Hepatocyte (in vitro differentiated cells): ENCODE measurements around the gene CCBE1. TPM values are rescaled to one million over a fixed set of nuclear protein-coding genes. Genes with fewer than 3 reads are reported as not detected.

ENCODE experiments used
- DNase-seq: peaks from one replicate; pipeline ENCODE4 v3.0.0-alpha.2; 2016; ENCODE audit warnings: low spot score
- H2AFZ ChIP-seq: fragments of 200-600 bp; sonication (generic); 2 replicates; pipeline ENCODE4 v1.6.0; 2016; ENCODE audit warnings: antibody characterized with exemption, mild to moderate bottlenecking
- H3K27ac ChIP-seq: fragments of 200-600 bp; sonication (generic); 2 replicates; pipeline ENCODE4 v1.5.1; 2016; ENCODE audit warnings: mild to moderate bottlenecking
- H3K27me3 ChIP-seq: fragments of 200-600 bp; sonication (generic); 2 replicates; pipeline ENCODE4 v1.6.1; 2016
- H3K36me3 ChIP-seq: fragments of 200-600 bp; sonication (generic); replicated peaks from 2 replicates; pipeline ENCODE4 v1.5.1; 2016; ENCODE audit warnings: low read depth; ENCODE audit not compliant: insufficient read depth
- H3K4me1 ChIP-seq: fragments of 200-600 bp; sonication (generic); 2 replicates; pipeline ENCODE4 v1.5.1; 2016; ENCODE audit warnings: mild to moderate bottlenecking, moderate library complexity; ENCODE audit not compliant: insufficient read depth
- H3K4me2 ChIP-seq: fragments of 200-600 bp; sonication (generic); 2 replicates; pipeline ENCODE4 v1.6.0; 2016
- H3K4me3 ChIP-seq: fragments of 200-600 bp; sonication (generic); 2 replicates; pipeline ENCODE4 v1.5.1; 2016; ENCODE audit warnings: mild to moderate bottlenecking
- H3K79me2 ChIP-seq: fragments of 200-600 bp; sonication (generic); 2 replicates; pipeline ENCODE4 v1.6.0; 2017; ENCODE audit warnings: mild to moderate bottlenecking
- H3K9me2 ChIP-seq: fragments of 200-600 bp; sonication (generic); replicated peaks from 2 replicates; pipeline ENCODE4 v1.6.0; 2017; ENCODE audit warnings: mild to moderate bottlenecking; ENCODE audit not compliant: insufficient read depth
- H3K9me3 ChIP-seq: fragments of 200-600 bp; sonication (generic); 2 replicates; pipeline ENCODE4 v1.5.1; 2016; ENCODE audit warnings: low read depth, mild to moderate bottlenecking
- H4K20me1 ChIP-seq: fragments of 200-600 bp; sonication (generic); 2 replicates; pipeline ENCODE4 v1.6.0; 2016; ENCODE audit warnings: mild to moderate bottlenecking; ENCODE audit not compliant: insufficient read depth, poor library complexity, severe bottlenecking
- EZH2 ChIP-seq: fragments of 200-600 bp; sonication (generic); IDR thresholded peaks from 2 replicates; pipeline ENCODE4 v1.6.1; 2016; ENCODE audit warnings: antibody characterized with exemption, mild to moderate bottlenecking, borderline replicate concordance
- EZH2phosphoT487 ChIP-seq: fragments of 200-600 bp; sonication (generic); IDR thresholded peaks from one replicate; pipeline ENCODE4 v1.6.1; 2018; ENCODE audit warnings: antibody characterized with exemption, mild to moderate bottlenecking, low read depth, moderate library complexity; ENCODE audit not compliant: unreplicated experiment, severe bottlenecking
- WGBS: methylation state at CpG from one replicate; pipeline ENCODE4 v1.1.6; 2016; ENCODE audit warnings: low lambda C conversion rate; ENCODE audit errors: missing lambda C conversion rate; 5-methylcytosine and 5-hydroxymethylcytosine counted together
- polyA plus RNA-seq: library from polyadenylated mRNA; unstranded; fragments of >200 nt; fragmentation: Nextera tagmentation; extraction: Ambion mirVana; gene quantifications from 2 replicates; pipeline ENCODE4 v1.2.1, GENCODE V29; 2016
- total RNA-seq: library from RNA; depleted of rRNA; stranded (reverse); fragments of >200 nt; gene quantifications from 2 replicates; pipeline ENCODE4 v1.2.3, GENCODE V29; 2014
- TF ChIP-seq, protein P1 (sequence below): fragments of 200-600 bp; sonication (generic); IDR thresholded peaks from 2 replicates; pipeline ENCODE4 v1.5.1; 2016; ENCODE audit warnings: antibody characterized with exemption, mild to moderate bottlenecking; ENCODE audit not compliant: poor library complexity

The CCBE1 gene
- total and polyA plus RNA-seq, 2 experiments from 2014 or later: 3.1 to 9.2 TPM

GRCh38 chr18:59646963-59647307, 50.3 kb downstream of the CCBE1 start:
- Histone ChIP-seq H3K27ac (no peak overlapping the region), H2AFZ (no peak overlapping the region), H3K4me3 (no peak overlapping the region), H3K4me2 (no peak overlapping the region), H4K20me1 (no peaks in the 10 kb centered on the region), H3K9me3 (no peaks in the 10 kb centered on the region), H3K27me3 (peaks cover 3% of the 10 kb centered on the region), H3K79me2 (no peaks in the 10 kb centered on the region), H3K36me3 (no peaks in the 10 kb centered on the region), H3K9me2 (no peaks in the 10 kb centered on the region), H3K4me1 (no peaks in the 10 kb centered on the region)
- DNase-seq: no peak
- WGBS: 60% methylated on average over 2 of the region's 2 CpGs
- TF ChIP-seq EZH2phosphoT487 (no peak), EZH2 (no peak)
- TF ChIP-seq, protein P1, sequence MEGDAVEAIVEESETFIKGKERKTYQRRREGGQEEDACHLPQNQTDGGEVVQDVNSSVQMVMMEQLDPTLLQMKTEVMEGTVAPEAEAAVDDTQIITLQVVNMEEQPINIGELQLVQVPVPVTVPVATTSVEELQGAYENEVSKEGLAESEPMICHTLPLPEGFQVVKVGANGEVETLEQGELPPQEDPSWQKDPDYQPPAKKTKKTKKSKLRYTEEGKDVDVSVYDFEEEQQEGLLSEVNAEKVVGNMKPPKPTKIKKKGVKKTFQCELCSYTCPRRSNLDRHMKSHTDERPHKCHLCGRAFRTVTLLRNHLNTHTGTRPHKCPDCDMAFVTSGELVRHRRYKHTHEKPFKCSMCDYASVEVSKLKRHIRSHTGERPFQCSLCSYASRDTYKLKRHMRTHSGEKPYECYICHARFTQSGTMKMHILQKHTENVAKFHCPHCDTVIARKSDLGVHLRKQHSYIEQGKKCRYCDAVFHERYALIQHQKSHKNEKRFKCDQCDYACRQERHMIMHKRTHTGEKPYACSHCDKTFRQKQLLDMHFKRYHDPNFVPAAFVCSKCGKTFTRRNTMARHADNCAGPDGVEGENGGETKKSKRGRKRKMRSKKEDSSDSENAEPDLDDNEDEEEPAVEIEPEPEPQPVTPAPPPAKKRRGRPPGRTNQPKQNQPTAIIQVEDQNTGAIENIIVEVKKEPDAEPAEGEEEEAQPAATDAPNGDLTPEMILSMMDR: no peak

DNA sequence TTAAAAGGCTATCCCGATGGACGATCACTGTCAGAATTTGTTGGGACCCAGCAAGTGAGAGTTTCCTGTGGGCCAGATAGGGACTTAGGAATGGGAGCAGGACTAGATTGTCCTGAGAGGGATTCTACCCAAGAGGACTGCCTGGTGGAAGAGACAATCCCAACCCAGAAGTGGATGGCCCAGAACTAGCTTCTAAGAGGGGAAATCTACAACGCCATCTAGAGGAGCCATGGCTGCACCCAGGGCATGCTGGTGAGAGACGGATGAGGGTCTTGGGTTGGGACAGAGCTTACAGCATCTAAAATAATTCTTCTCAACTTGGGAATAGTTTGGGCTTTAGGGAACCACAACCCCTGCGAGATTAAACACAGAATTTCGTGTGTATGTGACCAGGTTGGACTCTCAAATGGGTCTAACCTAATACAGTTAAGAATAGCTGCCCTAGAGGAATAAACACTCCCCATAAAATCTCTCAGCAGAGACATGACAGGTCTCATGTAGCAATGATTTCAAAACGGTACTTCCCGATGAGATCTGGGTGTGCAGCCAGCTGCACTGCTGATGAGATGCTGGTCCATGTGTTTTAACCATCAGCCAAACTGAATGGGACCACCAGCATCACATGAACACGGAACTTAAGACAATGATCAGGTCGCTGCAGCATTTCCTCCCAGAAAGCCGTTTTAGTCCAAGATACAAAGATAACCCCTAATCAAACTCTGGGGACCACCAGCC, 50.8 kb downstream of the CCBE1 start:
- no peaks in the 10 kb centered on the region for H3K9me3 ChIP-seq
- no peaks in the 10 kb centered on the region for H3K79me2 ChIP-seq
- no peak overlapping the region for H3K4me3 ChIP-seq
- H3K4me2 ChIP-seq: no peak overlapping the region
- no peak overlapping the region for H2AFZ ChIP-seq
- TF ChIP-seq, protein P1: no peak
- TF ChIP-seq EZH2 (no peak), EZH2phosphoT487 (no peak)
- 83% methylated on average over 11 of the region's 11 CpGs for WGBS
- H3K9me2 ChIP-seq: no peaks in the 10 kb centered on the region
- no peak overlapping the region for H3K27ac ChIP-seq
- no peaks in the 10 kb centered on the region for H3K36me3 ChIP-seq
- DNase-seq: no peak
- H3K4me1 ChIP-seq: no peaks in the 10 kb centered on the region
- H3K27me3 ChIP-seq: peaks cover 3% of the 10 kb centered on the region
- H4K20me1 ChIP-seq: no peaks in the 10 kb centered on the region

DNA sequence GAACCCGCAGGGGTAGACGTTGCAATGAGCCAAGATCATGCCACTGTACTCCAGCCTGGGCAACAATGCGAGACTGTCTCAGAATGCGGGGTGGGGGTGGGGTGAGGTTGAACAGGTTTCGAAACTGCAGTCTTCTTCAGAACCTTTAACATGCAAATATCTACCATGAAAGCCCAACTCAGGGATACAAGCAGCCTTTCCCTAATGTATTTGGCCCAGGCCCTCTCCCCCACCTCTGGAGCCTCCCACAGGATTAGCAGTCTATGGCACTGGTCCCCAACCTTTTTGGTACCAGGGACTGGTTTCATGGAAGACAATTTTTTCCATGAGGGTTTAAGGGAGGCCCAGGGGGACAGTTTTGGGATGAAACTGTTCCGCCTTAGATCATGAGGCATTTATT, 53.5 kb downstream of the CCBE1 start:
- 93% methylated on average over 6 of the region's 6 CpGs for WGBS
- Histone ChIP-seq H3K9me3 (no peaks in the 10 kb centered on the region), H3K4me1 (no peaks in the 10 kb centered on the region)

More for the DNA sequence above, 53.5 kb downstream of the CCBE1 start:
- no peak overlapping the region for H3K4me3 ChIP-seq
- H4K20me1 ChIP-seq: no peaks in the 10 kb centered on the region
- peaks cover 3% of the 10 kb centered on the region for H3K27me3 ChIP-seq
- no peak overlapping the region for H3K4me2 ChIP-seq
- no peak overlapping the region for H2AFZ ChIP-seq
- no peaks in the 10 kb centered on the region for H3K79me2 ChIP-seq
- TF ChIP-seq EZH2phosphoT487 (no peak), EZH2 (no peak)
- TF ChIP-seq, protein P1: no peak
- no peak for DNase-seq
- no peak overlapping the region for H3K27ac ChIP-seq
- H3K36me3 ChIP-seq: no peaks in the 10 kb centered on the region
- H3K9me2 ChIP-seq: no peaks in the 10 kb centered on the region
